LNCaP clone FGC (cell line): ENCODE measurements around the gene RUVBL2.

Source experiments
- DNase-seq: peaks from one replicate; pipeline ENCODE4 v3.0.0-alpha.2; 2011; ENCODE audit warnings: low read depth
- H3K4me3 ChIP-seq: 2 replicates; pipeline ENCODE4 v1.5.1; 2011; ENCODE audit warnings: mild to moderate bottlenecking, low read depth, low read length, control low read depth
- CTCF ChIP-seq: IDR thresholded peaks from 2 replicates; pipeline ENCODE4 v1.5.1; 2012; ENCODE audit warnings: mild to moderate bottlenecking; ENCODE audit not compliant: control insufficient read depth, insufficient read depth; ENCODE audit errors: extremely low read depth

RUVBL2 gene

DNA sequence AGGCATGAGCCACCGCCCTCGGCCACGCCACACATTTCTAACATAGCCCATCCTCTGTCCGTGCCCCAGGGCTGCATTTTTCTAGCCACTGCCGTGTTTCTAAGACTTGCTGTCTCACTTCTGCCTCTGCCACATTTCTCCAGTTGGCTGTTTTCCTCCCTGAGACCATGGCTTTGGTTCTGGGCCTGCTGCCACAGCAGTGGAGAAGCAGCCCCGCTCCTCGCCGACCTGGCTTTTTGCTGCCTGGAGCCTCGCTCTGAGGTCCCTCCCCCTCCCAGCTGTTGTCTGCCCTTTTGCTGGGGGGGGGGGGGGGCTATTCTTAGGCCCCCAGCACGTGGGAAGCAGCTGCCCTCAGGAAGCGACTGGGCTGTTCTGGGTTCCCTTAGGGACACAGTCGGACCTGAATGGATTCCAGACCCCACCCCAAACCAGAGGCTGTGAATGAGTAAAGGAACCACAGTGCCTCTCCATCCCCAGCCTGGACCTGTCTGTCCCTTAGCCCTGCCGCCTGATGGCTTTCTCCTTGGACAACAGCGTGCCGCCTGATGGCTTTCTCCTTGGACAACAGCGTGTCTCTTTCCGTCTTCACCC lies 3.9 kb upstream of the RUVBL2 start:
- no peak overlapping the region for H3K4me3 ChIP-seq
- TF ChIP-seq CTCF, result no peak
- DNase-seq, result no peak

DNA sequence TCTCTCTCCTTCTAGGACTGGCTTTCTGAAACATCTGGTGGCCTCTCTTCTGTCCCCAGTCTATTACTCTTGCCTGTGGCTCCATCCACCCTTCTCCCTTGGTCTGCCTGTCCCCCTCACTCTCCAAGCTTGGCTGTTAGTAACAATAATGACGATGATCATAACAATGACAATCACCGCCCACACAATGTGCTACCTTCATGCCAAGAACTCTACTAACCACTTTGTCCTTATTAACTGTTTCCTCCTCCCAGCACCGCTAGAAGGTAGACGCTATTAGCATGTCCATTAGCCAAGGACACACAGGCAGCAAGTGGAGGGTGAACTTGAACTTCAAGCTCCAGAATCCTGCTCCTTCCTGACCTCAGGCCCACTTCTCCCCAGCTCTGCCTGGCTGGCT lies 3.3 kb upstream of the RUVBL2 start:
- H3K4me3 ChIP-seq, result no peak overlapping the region
- no peak for DNase-seq
- TF ChIP-seq CTCF, result no peak

- peak overlapping the region; percentile 88; the same call in 1 of the 2 replicates for H3K4me3 ChIP-seq
Observed at GRCh38 chr19:48991011-48991609, 2.6 kb upstream of the RUVBL2 start.

DNA sequence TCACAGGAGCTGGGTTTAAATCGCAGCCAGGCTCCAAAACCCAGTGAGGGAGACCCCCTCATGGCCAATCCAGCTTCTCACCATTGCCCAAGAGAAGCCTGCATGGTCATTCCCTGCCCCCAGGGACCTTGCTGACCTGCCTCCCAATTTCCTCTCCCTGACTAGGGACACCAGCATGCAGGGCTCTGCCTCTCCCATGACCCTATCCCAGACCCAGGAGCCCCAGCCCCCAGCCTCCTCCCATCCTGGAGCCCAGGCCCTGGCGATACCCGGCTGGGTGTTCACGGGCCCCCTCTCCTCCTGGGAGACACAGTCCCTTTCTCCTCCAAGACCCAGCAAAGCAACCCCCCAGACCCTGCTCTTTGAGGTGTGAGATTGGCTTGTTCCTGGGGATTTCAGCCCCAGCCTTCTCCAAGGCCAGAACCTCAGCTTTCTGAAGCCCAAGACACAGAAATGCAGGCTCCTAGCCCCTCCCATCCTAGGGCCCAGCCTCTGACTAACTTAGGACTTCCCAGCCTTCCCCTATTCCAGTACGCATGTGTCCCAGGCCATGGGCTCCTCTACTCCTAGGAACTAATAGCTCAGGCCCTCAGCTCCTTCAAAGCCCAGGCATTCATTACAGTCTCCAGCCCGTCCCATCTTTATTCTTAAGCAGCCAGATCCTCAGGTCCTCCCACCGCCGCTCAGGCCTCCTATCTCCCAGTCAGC lies 1.7 kb upstream of the RUVBL2 start:
- TF ChIP-seq CTCF, result no peak
- H3K4me3 ChIP-seq, result peak overlapping the region; percentile 88
- peak; percentile 19 for DNase-seq

More at GRCh38 chr19:48991011-48991609, 2.6 kb upstream of the RUVBL2 start:
- no peak for TF ChIP-seq CTCF
- no peak for DNase-seq

- DNase-seq, result no peak
- no peak for TF ChIP-seq CTCF
- peak overlapping the region; percentile 88 for H3K4me3 ChIP-seq
Observed at GRCh38 chr19:48992581-48993174, 1.0 kb upstream of the RUVBL2 start.

- H3K4me3 ChIP-seq, result peak overlapping the region; percentile 88
- no peak for DNase-seq
- no peak for TF ChIP-seq CTCF
Observed at GRCh38 chr19:48994035-48994386, 324 bp downstream of the RUVBL2 start.

DNA sequence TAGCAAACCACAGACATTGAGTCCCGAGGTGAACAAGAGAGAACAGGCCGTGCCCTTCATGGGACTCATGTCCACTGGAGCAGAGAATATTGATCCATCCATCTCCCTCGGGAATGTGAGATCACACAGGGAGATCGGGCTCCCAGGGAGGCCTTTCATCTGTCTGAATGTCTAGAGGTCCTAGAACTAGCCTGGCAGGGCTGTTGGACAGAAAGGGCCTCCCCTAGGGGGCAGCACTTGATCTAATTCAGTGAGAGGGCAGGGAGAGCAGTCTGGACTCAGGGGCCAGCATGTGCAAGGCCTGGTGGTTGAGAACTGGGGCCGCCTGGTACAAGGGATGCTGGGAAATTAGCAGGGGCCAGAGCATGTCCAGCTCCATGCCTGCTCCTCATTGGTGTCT lies 4.3 kb downstream of the RUVBL2 start:
- no peak overlapping the region for H3K4me3 ChIP-seq
- peak; percentile 23; the same call in 1 of the 2 replicates for TF ChIP-seq CTCF
- no peak for DNase-seq
